HL-60/S4 treated with phorbol 12-myristate 13-acetate at 8.2 ng/mL for 4 days and 3 days (cell line): Measurements from ENCODE around the gene LGR6.

Source experiments
- in situ Hi-C: fragments of 300-500 bp; cut with MboI; formaldehyde crosslinking; loops from 2 replicates; pipeline ENCODE4 v1.15.0; 2022; ENCODE audit warnings: low sequenced_read_pairs

The LGR6 gene

GRCh38 chr1:202361224-202361623, 167.6 kb downstream of the LGR6 start:
- in situ Hi-C loops: no loop called here

GRCh38 chr1:202361701-202362100, 168.1 kb downstream of the LGR6 start:
- in situ Hi-C loops: no loop called here

- in situ Hi-C loops: no loop called here
Observed at GRCh38 chr1:202362212-202362611, 168.6 kb downstream of the LGR6 start.

- in situ Hi-C loops: no loop called here
Observed at GRCh38 chr1:202365092-202365815, 171.7 kb downstream of the LGR6 start.

- in situ Hi-C loops: no loop called here
Observed at GRCh38 chr1:202367271-202367670, 173.7 kb downstream of the LGR6 start.
